ENCODE results near the gene WFDC6.

WFDC6 gene

DNA sequence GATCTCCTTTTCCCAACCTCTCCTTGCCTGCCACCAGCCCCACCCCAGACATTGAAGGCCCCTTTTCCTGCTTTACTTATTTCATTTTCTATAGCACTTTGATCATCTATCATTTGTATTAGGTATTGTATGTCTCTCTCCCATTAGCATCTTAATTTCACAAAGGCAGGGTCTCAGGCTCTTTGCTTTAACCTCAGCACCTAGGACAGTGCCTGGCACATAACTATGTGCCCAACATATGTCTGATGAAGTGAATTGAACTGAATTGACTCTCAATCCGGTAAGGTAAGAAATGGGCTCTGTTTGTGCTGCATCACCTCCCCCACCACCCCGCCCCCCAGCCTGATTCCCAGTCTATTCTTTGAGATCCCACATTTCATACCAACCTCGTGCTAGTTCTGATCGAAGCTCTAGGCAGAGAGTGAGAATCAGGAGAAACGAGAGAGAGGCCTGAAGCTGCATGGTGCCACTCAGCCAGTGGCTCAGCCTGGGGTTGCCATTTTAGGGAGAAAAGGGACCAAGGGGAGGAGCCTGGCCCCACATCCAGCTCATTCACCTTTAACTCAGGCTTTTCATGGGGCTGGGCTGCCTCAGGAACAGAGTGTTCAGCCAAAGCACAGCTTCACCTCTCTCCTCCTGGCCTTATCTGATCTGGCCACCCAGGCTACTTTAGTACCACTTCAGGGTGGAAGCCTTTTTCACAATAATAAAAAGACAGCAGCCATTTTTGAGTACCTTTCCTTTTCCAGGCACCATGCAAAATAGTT lies 24.0 kb downstream of the WFDC6 start, which contains the start of gene SPINT3:
TSS of gene SPINT3 (minus strand) at position 476 of the 767 bp plus-strand sequence. CDS start at position 462, 14 bp downstream.
- no peak for DNase-seq

DNA sequence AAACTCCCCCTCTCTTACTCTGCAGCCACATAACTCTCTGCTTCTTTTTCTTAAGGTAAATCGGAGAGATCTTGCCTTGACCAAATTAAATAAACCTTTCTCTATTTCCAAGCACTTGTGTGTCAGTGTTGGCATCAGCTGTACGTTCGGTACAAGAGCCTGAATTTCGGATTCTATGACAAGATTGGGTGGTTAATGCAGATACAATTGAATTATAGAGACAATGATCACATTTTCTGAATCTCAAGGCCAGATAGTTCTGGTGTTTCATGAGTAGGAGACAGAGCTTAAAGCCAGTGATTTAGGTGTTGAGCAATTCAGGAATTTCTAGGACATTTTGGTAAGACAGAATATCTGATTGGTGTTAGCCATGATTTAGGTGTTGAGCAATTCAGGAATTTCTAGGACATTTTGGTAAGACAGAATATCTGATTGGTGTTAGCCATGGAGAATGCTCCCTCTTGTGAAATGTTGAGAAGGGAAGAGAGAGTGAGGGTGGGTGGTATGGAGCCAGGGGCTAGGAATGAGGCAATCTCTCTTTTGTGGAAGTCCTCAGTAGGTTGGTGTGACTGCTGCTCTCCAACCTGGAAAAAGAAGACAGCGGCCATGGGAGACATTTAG lies 28.9 kb downstream of the WFDC6 start:
- DNase-seq: no peak

DNA sequence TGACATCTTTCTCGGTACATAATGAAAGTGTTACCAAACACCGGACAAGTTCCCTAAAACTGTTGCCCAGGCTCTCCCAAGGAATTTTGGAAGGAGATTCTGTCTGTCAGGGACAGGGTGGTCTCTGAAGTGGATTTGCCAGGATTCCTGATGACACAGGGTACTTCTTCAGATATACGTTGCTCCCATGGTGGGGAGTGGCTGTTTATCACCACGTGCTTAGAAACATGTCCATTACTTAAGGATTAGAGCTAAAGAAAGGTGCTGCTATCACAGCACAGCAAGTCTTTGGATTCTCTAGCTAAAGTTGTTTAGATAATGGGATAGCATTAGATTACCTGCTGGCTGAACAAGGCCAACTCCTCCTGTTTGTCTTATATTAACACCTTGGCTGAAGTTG lies 30.2 kb downstream of the WFDC6 start:
- no peak for DNase-seq

DNA sequence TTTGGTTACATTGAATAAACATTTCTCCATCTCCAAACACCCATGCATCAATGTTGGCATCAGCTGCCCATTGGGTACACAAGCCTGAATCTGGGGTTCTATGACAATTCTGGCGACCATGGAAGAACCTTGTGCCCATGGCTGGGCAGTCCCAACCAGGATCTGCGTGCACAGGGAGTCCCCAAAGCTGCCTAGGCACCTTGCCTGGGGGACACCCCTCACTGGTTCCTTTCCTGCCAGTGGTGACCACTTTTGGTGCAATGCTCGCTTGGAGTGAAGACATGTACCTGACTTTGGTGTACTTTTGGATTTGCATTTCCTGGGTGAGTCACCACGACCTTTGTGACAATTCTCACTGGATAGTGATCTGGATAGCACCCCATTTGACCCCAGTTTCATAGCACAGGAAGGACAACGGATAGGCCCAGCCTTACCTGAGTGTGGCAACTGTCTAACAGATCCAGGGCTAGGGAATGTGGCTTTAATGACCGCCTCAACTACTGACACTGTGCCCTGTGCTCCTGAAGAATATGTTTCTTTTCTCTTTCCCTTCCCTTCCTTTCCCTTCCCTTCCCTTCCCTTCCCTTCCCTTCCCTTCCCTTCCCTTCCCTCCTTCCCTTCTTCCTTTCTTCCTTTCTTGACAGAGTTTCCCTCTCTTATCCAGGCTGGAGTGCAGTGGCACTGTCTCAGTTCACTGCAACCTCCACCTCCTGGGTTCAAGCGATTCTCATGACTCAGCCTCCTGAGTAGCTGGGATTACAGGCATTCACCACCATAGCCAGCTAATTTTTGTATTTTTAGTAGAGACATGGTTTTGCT lies 31.0 kb downstream of the WFDC6 start:
- no peak for DNase-seq

DNA sequence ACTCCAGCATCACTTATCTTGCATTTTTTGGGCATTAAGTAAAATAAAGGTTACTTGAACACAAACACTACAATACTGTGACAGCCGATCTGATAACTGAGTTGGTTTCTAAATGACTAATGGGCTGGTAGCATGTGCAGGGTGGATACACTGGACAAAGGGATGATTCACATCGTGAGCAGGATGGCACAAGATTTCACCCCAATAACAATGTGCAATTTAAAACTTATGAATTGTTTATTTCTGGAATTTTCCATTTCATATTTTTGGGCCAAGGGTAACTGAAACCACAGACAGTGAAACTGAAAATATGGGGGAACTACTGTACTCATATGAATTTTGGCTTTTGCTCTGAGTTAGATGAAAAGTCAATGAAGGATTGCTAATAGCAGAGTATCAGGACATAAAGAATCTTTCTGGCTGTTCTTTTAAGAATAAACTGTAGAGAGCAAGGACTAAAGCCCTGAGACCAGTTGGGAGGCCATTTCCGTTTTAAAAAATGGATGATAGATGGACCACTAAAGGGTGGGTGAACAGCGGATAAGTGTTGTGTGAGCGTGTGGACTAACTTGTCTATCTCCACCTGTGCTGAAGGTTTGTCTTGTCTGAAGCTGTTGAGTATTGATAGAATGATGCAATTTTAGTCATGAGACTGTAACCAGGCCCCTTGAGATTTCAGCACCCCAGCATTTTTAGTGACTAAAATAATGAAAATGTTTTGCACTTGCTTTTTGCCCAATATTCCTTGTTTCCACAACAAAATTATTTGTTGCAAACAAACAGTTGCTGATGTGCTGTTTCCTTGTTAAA lies 32.1 kb downstream of the WFDC6 start:
- no peak for DNase-seq

DNA sequence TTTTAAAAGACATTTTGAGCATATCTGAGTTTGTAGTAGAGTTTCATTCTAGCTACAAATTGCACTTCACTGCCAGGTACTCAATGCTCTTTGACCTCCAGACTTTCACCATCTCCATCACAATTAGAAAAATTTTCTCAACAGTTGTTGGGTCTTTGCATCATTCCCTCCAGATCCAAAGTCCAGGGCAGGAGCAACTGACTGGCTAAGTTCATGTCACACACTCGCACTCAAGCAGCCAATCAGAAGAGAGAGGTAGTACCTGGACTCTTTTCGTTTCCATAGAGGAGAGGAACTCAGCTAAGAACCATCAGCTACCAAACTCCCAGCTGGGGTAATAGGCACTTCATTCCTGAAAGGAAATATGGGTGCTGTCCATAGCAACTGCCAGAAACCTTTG lies 32.9 kb downstream of the WFDC6 start:
- DNase-seq: no peak

DNA sequence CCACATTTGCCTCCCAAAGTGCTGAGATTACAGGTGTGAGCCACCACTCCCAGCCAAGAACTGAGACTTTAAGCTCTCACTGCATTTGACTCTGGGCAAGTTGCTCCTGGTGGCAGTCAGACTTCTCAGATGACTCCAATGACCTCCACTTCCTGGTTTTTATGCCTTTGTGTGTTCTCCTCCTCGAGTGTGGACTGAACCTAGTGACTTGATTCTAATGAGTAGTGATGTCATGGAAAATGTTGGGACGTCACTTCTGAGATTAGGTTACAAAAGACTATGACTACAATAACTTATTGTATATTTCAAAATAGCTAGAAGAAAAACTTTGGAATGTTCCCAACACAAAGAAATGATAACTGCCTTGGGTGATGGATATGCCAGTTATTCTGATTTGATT lies 35.9 kb downstream of the WFDC6 start:
- DNase-seq: no peak

DNA sequence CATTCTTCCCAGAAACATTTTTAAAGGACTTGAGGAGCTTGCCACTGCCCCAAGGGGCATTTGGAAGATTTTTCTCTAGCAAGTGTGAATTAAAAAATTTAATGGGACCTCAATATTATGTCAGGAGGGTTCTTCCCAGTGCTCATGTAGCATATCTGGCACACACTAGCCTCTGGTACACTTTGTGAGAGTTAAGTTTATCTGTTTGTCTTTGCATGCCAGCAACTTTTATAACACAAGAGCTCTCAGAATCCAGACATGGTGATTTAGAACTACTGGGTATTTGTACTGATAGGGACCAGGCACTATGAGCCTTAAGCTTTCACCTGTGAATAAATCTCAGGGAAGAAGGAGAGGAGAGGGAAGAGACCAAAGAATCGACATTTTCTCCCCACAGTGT lies 36.7 kb downstream of the WFDC6 start:
- DNase-seq: no peak

DNA sequence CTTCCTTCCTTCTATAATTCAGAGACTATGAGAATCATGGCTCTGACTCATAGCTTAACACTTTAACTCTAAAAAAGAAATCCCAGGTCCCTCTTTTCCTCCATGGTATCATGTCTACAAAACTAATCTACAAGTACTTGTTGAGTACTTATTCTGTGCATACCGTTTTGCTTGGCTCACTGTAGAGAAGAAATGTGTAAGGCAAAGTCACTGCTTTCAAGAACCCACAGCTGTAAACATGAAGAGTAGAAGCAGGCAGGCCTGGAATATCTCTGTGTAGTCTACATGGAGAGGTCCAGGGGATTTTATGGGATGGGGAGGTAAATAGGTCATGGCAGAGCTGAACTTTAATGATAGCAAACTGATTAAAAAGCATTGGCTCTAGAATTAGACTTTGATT lies 37.7 kb downstream of the WFDC6 start:
- DNase-seq: no peak

DNA sequence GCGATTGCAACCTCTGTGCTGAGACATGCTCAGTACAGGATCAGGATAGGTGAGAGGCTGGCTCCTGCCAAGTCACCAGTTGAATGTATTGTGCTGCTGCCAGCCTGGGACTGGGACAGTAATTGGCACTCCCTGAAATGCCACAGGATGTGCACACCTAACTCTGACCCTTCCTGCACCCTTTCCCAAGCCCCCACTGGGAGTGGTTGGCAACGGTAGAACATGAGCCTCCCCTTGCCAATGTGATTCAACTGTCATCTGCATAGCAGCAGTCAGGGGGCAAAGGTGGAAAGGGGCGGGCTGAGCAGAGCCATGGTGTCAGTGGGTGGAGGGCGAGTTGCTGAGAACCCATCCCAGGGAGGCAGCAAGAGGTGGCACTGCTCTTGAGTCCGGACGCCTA lies 39.3 kb downstream of the WFDC6 start:
- DNase-seq: no peak

DNA sequence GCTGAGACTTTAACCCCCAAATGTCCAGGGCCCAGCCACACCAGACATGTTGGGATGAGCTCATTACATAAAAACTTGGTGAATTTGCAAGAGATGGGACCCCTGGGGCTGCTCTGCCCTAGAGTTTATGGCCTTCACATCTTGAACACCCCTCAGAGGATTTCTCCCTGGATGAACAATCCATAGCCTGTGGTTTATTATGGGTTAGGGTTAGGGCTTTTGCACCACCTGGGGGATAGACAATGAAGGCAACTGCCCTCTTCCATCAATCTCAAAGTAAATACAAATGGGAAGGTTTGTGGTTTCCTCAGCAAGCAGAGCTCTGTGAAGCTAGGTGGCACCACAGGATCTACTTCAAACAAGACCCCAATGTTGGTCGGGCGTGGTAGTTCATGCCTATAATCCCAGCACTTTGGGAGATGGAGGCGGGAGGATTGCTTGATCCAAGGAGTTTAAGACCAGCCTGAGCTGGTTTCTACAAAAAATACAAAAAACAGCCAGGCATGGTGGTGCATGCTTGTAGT lies 41.2 kb downstream of the WFDC6 start:
- DNase-seq: no peak

DNA sequence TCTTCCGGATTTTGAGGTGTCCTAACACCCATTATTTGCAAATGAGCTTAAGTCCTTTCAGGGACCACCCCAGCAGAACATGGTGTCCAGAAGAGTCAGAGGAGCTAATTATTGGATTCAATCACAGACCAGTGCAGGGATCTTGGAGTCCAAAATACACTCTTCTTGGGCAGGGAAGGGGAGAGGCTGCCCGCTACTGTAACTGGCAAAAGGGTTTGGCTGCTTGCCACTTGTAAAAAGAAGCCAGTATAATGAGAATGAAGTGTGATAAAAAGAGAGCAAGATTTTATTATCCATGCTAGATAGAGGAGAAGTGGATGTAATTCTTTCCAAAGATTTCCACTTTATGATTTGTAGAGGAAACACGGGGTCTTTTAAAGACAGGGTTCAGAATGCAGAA lies 43.1 kb downstream of the WFDC6 start:
- DNase-seq: no peak

DNA sequence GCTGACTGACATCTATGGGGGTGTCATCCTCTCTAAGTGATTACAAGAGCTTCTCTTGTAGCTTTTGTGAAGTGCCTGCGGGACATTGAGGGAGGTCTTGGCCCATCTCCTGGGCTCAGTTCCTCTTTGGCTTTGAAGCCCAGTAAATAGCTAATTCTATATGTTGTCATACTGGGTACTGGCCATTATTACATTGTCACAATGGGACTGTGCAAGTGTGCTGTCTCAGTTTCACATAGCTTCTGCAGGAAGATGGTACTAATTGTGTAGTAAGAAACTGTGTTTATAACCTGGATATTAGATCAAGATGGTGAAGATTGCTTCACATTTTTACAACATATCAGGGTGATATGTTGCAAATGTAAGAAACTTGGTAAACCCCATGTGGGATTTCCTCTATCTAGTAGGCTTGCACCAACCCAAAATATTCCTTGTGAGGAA lies 43.8 kb downstream of the WFDC6 start:
- DNase-seq: no peak

DNA sequence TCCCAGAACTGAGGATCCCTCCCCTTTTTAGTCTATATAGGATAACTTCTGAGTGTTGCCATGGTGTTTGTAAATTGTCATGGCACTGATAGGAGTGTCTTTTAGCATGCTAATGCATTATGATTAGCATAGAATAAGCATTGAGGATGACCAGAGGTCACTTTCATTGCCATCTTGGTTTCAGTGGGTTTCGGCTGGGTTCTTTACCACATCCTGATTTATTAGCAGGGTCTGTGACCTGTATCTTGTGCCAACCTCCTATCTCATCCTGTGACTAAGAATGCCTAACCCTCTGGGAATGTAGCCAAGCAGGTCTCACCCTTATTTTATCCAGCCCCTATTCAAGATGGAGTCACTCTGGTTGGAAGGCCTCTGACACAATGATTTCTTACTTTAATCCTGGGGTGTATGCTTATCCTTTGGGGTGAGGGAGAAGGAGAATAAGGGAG lies 50.2 kb downstream of the WFDC6 start:
- DNase-seq: peak; percentile 30

DNA sequence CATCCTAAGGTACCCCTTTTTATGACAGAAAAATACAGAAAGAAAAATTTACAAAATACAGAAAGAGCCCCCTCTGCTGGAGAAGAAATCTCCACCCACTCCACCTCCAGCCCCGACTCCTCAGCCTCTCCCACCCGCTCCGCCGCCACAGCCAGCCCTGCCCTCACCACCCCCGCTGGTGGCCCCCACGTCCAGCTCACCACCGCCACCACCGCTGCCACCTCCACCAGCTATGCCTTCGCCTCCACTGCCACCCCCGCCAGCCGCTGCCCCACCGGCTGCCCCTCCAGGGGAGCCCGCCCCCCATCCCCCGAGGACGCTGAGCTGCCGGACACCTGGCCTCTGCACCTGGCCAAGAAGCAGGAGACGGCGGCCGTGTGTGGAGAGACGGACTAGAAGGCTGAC lies 52.0 kb downstream of the WFDC6 start:
- no peak for DNase-seq

DNA sequence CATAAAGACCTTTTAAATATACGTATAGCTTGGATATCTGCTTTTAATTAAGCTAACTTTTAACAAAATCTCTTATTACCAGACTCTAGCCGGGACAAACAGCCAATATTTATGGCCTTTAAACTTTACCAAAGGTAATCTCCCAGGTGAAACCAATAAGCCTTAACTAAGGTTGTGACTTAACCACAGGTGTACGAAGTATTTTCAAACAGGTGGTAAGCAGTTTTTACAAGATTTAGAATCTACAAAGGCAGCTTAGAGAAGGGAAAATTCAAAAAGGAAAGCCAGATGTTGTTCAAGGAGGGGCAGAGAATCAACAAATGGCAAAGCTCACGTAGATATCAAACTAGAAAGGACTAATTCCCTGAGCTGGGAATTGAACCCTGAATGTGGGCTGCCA lies 53.9 kb downstream of the WFDC6 start:
- DNase-seq: no peak

DNA sequence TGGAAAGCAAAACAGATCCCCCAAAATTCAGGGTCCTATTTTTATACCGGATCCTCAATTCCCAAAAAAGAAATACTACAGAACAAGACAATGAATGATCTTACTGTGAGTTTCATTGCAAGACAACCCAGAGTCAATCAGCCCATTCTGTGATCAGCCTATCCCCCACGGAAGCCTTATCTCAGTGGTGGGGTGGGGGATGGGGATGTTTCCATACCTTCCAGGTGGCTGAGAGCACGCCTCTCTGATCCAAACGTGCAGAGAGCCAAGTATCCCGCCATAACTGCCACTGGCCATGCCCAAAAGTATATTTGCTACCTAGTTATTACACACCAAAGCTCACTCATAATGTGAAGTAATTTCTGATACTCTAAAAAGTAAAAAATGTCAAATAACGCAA lies 54.6 kb downstream of the WFDC6 start:
- no peak for DNase-seq
